Large intestine (tissue), 12 donors: ENCODE data around the gene SPHKAP. TPM values are rescaled to one million over a fixed set of nuclear protein-coding genes. Genes with fewer than 3 reads are reported as not detected.
"Not testable (repeated sequence)": the region's sequence is repeated elsewhere in the genome, so short reads cannot be mapped to it uniquely, and the experiment has no call there.

Source experiments
- DNase-seq, 2 donors: peaks; one replicate each; pipeline versions ENCODE4 v3.0.0 to v3.0.0-alpha.2; 2013
- H3K27ac ChIP-seq: one replicate; pipeline ENCODE4 v1.5.1; 2013; ENCODE audit warnings: low read length
- H3K27me3 ChIP-seq: 2 replicates; pipeline ENCODE4 v1.6.1; 2013; ENCODE audit warnings: low read length; ENCODE audit not compliant: control insufficient read depth, insufficient read depth
- H3K36me3 ChIP-seq: 2 replicates; pipeline ENCODE4 v1.6.1; 2013; ENCODE audit warnings: low read length; ENCODE audit not compliant: control insufficient read depth, insufficient read depth
- H3K4me1 ChIP-seq: one replicate; pipeline ENCODE4 v1.6.1; 2013; ENCODE audit warnings: low read length; ENCODE audit not compliant: control insufficient read depth, insufficient read depth
- H3K4me3 ChIP-seq: one replicate; pipeline ENCODE4 v1.5.1; 2013; ENCODE audit warnings: low read length
- H3K9me3 ChIP-seq: one replicate; pipeline ENCODE4 v1.6.1; 2013; ENCODE audit warnings: mild to moderate bottlenecking, low read depth, low read length, moderate library complexity; ENCODE audit not compliant: control insufficient read depth
- WGBS: methylation state at CpG from one replicate; pipeline ENCODE4 v1.1.5; 2013; ENCODE audit warnings: low lambda C conversion rate; ENCODE audit not compliant: insufficient coverage; 5-methylcytosine and 5-hydroxymethylcytosine counted together
- long read RNA-seq, 11 donors: transcript quantifications; one replicate each; lab custom pipeline, GENCODE V29; 2026
- polyA plus RNA-seq: library from polyadenylated mRNA; unstranded; fragments of 120-200 nt; gene quantifications from one replicate; pipeline ENCODE4 v1.2.1, GENCODE V29; 2013

Gene SPHKAP
- 0.16 TPM for polyA plus RNA-seq
- long read RNA-seq, donor 1, result 0 reads
- long read RNA-seq, donor 2, result 0 reads
- long read RNA-seq, donor 3, result 0 reads
- long read RNA-seq, donor 4, result 0 reads
- long read RNA-seq, donor 5, result 0 reads
- long read RNA-seq, donor 6, result 0 reads
- long read RNA-seq, donor 7, result 0 reads
- long read RNA-seq, donor 8, result 0 reads
- long read RNA-seq, donor 9, result 0 reads
- long read RNA-seq, donor 10, result 0 reads
- long read RNA-seq, donor 11, result 0 reads

GRCh38 chr2:228181098-228182019, at the start of gene SPHKAP:
Gene SPHKAP, minus strand, starts transcription at chr2:228181687. Its CDS starts 89 bp downstream, at chr2:228181598.
- Histone ChIP-seq H3K4me3 (no peak within 1 kb of the TSS), H3K27me3 (peaks cover 29% of the 10 kb centered on the region), H3K9me3 (peaks cover 8% of the 10 kb centered on the region), H3K36me3 (no peaks in the 10 kb centered on the region), H3K4me1 (no peaks in the 10 kb centered on the region), H3K27ac (no peak within 1 kb of the TSS)
- peak in 1 of 2 donors; percentile 4 for DNase-seq
- no CpG with 5 or more reads among the region's 56 CpGs for WGBS

GRCh38 chr2:228227466-228227865, 46.0 kb upstream of the SPHKAP start:
- 100% methylated on average over 1 of the region's 6 CpGs for WGBS
- H3K27me3 ChIP-seq, result no peaks in the 10 kb centered on the region
- H3K4me1 ChIP-seq, result no peaks in the 10 kb centered on the region
- H3K4me3 ChIP-seq, result no peak overlapping the region
- H3K36me3 ChIP-seq, result no peaks in the 10 kb centered on the region
- no peak overlapping the region for H3K27ac ChIP-seq
- DNase-seq, result no peak
- no peaks in the 10 kb centered on the region for H3K9me3 ChIP-seq

DNA sequence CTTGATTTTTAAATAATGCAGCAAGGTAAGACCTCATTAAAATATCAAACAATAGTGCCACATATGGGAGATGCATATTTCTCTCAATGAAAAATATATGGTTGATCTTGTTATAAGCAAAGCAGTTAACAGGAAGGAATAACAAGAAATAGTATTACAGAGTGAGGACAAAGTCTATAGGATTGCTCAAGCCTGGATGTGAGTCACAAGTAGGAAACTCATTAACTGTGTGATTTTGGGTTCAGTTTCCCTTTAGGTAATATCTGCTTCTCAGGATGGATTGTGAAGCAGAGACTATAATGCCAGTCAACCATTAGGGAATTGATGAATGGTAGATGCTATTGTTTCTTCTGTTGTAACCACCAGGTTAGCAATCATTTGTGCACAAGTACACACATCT, 42.9 kb upstream of the SPHKAP start:
- H3K36me3 ChIP-seq, result no peaks in the 10 kb centered on the region
- H3K4me3 ChIP-seq, result no peak overlapping the region
- H3K9me3 ChIP-seq, result no peaks in the 10 kb centered on the region
- DNase-seq, result peak; percentile 55 to 78
- H3K27ac ChIP-seq, result no peak overlapping the region
- no peaks in the 10 kb centered on the region for H3K27me3 ChIP-seq
- no peaks in the 10 kb centered on the region for H3K4me1 ChIP-seq

DNA sequence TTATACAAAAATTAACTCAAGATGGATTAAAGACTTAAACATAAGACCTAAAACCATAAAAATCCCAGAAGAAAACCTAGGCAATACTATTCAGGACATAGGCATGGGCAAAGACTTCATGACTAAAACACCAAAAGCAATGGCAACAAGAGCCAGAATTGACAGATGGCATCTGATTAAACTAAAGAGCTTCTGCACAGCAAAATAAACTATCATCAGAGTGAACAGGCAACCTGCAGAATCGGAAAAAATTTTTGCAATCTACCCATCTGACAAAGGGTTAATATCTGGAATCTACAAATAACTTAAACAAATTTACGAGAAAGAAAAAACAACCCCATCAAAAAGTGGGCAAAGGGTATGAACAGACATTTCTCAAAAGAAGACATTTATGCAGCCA, 37.1 kb upstream of the SPHKAP start:
- not testable (repeated sequence) for H3K27me3 ChIP-seq, H3K9me3 ChIP-seq, H3K27ac ChIP-seq, H3K4me1 ChIP-seq, DNase-seq, H3K4me3 ChIP-seq, H3K36me3 ChIP-seq
- no CpG with 5 or more reads among the region's 2 CpGs for WGBS

DNA sequence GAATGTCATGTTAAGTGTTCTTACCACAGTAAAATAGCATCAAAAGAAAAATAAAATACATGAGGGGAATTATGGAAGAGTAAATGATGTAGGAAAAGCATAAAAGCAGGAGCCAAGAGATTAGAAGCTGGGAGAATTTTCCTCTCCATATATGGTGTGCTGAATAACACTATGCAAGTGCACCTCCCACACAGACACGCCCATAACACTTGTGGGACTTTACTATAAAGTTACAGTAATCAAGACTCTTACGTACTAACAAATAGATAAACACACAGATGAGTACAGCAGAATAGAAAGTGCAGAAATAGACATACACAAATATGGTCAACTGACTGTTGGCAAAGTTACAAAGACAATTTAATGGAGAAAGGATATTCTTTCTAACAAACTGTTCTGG, 16.0 kb upstream of the SPHKAP start:
- no peak for DNase-seq
- Histone ChIP-seq H3K4me1 (no peaks in the 10 kb centered on the region), H3K9me3 (no peaks in the 10 kb centered on the region), H3K27ac (no peak overlapping the region), H3K4me3 (no peak overlapping the region), H3K27me3 (no peaks in the 10 kb centered on the region), H3K36me3 (no peaks in the 10 kb centered on the region)
- WGBS, result no CpG with 5 or more reads among the region's 2 CpGs

- Histone ChIP-seq H3K27ac (no peak overlapping the region), H3K4me3 (no peak overlapping the region), H3K36me3 (no peaks in the 10 kb centered on the region), H3K27me3 (peaks cover 29% of the 10 kb centered on the region), H3K9me3 (peaks cover 8% of the 10 kb centered on the region), H3K4me1 (no peaks in the 10 kb centered on the region)
- DNase-seq, result peak in 1 of 2 donors; percentile 5
- 0% methylated on average over 2 of the region's 43 CpGs for WGBS
Observed at GRCh38 chr2:228180181-228181097, 1.0 kb downstream of the SPHKAP start.

GRCh38 chr2:228167290-228167689, 14.2 kb downstream of the SPHKAP start:
- WGBS, result 100% methylated on average over 4 of the region's 4 CpGs
- H3K9me3 ChIP-seq, result no peaks in the 10 kb centered on the region
- no peaks in the 10 kb centered on the region for H3K4me1 ChIP-seq
- H3K4me3 ChIP-seq, result no peak overlapping the region
- H3K27ac ChIP-seq, result no peak overlapping the region
- no peaks in the 10 kb centered on the region for H3K36me3 ChIP-seq
- H3K27me3 ChIP-seq, result no peaks in the 10 kb centered on the region
- DNase-seq, result no peak

DNA sequence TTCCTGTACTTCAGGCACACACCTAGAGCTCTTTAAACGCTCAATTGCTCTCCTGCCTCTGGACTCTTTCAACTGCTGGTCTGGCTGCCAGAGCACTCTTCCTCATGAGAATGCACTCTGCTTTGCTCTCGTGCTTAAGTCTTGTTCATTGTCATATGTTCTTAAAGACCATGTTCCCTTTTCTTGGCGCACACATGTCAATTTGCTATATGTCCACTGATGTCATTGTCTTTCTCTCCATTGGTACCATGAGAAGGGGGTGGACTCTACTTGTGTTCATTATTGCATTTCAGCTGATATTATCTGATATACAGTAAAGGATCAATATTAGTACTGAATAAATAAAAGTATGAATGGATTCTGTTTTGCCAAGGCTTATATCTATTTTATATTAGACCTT, 16.8 kb downstream of the SPHKAP start:
- H3K36me3 ChIP-seq, result no peaks in the 10 kb centered on the region
- H3K27me3 ChIP-seq, result no peaks in the 10 kb centered on the region
- WGBS, result 90% methylated on average over 2 of the region's 3 CpGs
- no peak overlapping the region for H3K27ac ChIP-seq
- no peak for DNase-seq
- no peak overlapping the region for H3K4me3 ChIP-seq
- no peaks in the 10 kb centered on the region for H3K9me3 ChIP-seq
- H3K4me1 ChIP-seq, result no peaks in the 10 kb centered on the region

GRCh38 chr2:228157841-228158240, 23.6 kb downstream of the SPHKAP start:
- Histone ChIP-seq H3K27ac (no peak overlapping the region), H3K4me3 (no peak overlapping the region), H3K36me3 (no peaks in the 10 kb centered on the region), H3K4me1 (no peaks in the 10 kb centered on the region), H3K27me3 (no peaks in the 10 kb centered on the region), H3K9me3 (no peaks in the 10 kb centered on the region)
- DNase-seq, result no peak

DNA sequence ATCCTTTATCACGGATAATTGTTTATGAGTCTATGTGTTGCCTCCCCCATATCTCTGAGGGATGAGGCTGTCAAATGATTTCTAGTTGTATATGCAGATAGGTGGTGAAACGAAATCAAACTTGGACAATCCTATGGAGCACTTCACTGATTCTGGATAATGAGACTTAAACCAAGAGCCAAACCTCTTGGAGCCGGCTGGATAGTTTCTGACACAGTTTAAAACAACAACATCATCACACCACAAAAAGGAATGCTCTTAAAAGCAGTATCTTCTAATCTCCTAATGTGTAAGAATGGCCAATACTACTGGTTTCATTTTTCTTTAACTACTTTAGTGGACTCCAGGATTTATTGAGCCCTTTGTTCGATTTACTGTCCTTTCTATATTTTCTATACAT, 36.5 kb downstream of the SPHKAP start:
- no peaks in the 10 kb centered on the region for H3K4me1 ChIP-seq
- no peaks in the 10 kb centered on the region for H3K9me3 ChIP-seq
- no peaks in the 10 kb centered on the region for H3K27me3 ChIP-seq
- no peak overlapping the region for H3K27ac ChIP-seq
- H3K4me3 ChIP-seq, result no peak overlapping the region
- H3K36me3 ChIP-seq, result no peaks in the 10 kb centered on the region
- 100% methylated on average over 1 of the region's 4 CpGs for WGBS
- no peak for DNase-seq
